Measurements from ENCODE around the gene USPL1.

USPL1 gene

GRCh38 chr13:30698488-30699005, 80.8 kb downstream of the USPL1 start:
- DNase-seq: no peak

GRCh38 chr13:30700364-30700763, 82.6 kb downstream of the USPL1 start:
- no peak for DNase-seq

GRCh38 chr13:30702006-30702405, 84.3 kb downstream of the USPL1 start:
- no peak for DNase-seq

GRCh38 chr13:30704596-30704995, 86.9 kb downstream of the USPL1 start:
- no peak for DNase-seq

- no peak for DNase-seq
Measured at GRCh38 chr13:30705680-30706079, 88.0 kb downstream of the USPL1 start.

- no peak for DNase-seq
Measured at GRCh38 chr13:30708541-30708940, 90.8 kb downstream of the USPL1 start.
